HepG2 (cell line): Measurements from ENCODE around the gene PTPN14. TPM values are rescaled to one million over a fixed set of nuclear protein-coding genes. Genes with fewer than 3 reads are reported as not detected.

Experiments used
- ATAC-seq: fragments of 200-7000 bp; cut with Tn5 transposase; 3 replicates; pipeline ENCODE4 v1.9.1; 2020; ENCODE audit warnings: mild to moderate bottlenecking, moderate library complexity
- BruUV-seq: library from RNA; stranded (reverse); fragments of 400-500 nt; replicated peaks from 2 replicates; lab custom pipeline; 2021; lab: Mats Ljungman, UMichigan
- CTCF ChIA-PET: fragments of 300-600 bp; formaldehyde crosslinking; extraction: SDS; loops from one replicate; lab custom pipeline; 2021; ENCODE audit warnings: low total read pairs, inconsistent platforms, low intra/inter-chr PET ratio; lab: Yijun Ruan, JAX
- POLR2A ChIA-PET: fragments of 350-600 bp; sonication (Branson Sonifier 250); formaldehyde crosslinking; loops from one replicate; lab custom pipeline; 2020; ENCODE audit warnings: antibody characterized with exemption, inconsistent platforms; lab: Yijun Ruan, JAX
- DNase-seq: peaks from one replicate; pipeline ENCODE4 v3.0.0-alpha.2; 2015; ENCODE audit warnings: low spot score
- FAIRE-seq: peaks from 3 replicates; lab custom pipeline; 2011; peaks lifted over from hg19 to GRCh38; lab: Jason Lieb, UNC
- H2AFZ ChIP-seq: one replicate; pipeline ENCODE4 v1.6.1; 2011; ENCODE audit warnings: low read length, inconsistent platforms
- H3K27ac ChIP-seq: fragments of 300-600 bp; 3 replicates; pipeline ENCODE4 v1.8.0; 2011; ENCODE audit warnings: mixed run types, mild to moderate bottlenecking, mixed read lengths, low read length, inconsistent platforms; ENCODE audit not compliant: insufficient read depth; ENCODE audit errors: extremely low read length
- H3K27me3 ChIP-seq, 2 experiments: fragments of 200-600 bp in 1 of 2; 2 replicates in 1 of 2; 3 replicates in 1 of 2; pipeline versions ENCODE4 v1.6.0 to v1.8.0; 2011; ENCODE audit warnings: low read length in 2 of 2, mild to moderate bottlenecking in 2 of 2, moderate library complexity in 2 of 2, inconsistent platforms in 1 of 2; ENCODE audit not compliant: insufficient read depth in 2 of 2, control insufficient read depth in 1 of 2
- H3K36me3 ChIP-seq, 2 experiments: fragments of 200-600 bp in 1 of 2; replicated peaks in 1 of 2; 2 replicates in 1 of 2; 3 replicates in 1 of 2; pipeline versions ENCODE4 v1.5.1 to v1.8.0; 2011; ENCODE audit warnings: low read length in 2 of 2, inconsistent platforms in 1 of 2; ENCODE audit not compliant: insufficient read depth in 2 of 2, control insufficient read depth in 1 of 2
- H3K4me1 ChIP-seq: 2 replicates; pipeline ENCODE4 v1.5.1; 2012; ENCODE audit warnings: low read length, inconsistent platforms; ENCODE audit not compliant: insufficient read depth
- H3K4me2 ChIP-seq: 2 replicates; pipeline ENCODE4 v1.6.0; 2011; ENCODE audit warnings: low read depth, low read length, inconsistent platforms
- H3K4me3 ChIP-seq, 3 experiments: fragments of 200-600 bp in 1 of 3; sonication (generic), shearing (Covaris generic) in 1 of 3; replicated peaks in 1 of 3; 2 replicates each; pipeline ENCODE4 v1.5.1; 2011 to 2016; ENCODE audit warnings: low read length in 3 of 3, inconsistent platforms in 2 of 3, low read depth in 2 of 3, mild to moderate bottlenecking in 2 of 3, control low read depth in 1 of 3, mixed read lengths in 1 of 3; ENCODE audit not compliant: insufficient read depth in 1 of 3
- H3K79me2 ChIP-seq: one replicate; pipeline ENCODE4 v1.6.1; 2011; ENCODE audit warnings: low read length, inconsistent platforms; ENCODE audit not compliant: insufficient read depth
- H3K9ac ChIP-seq: 2 replicates; pipeline ENCODE4 v1.6.0; 2011; ENCODE audit warnings: mild to moderate bottlenecking, low read depth, low read length, inconsistent platforms; ENCODE audit not compliant: insufficient read depth
- H3K9me3 ChIP-seq: 2 replicates; pipeline ENCODE4 v1.5.1; 2012; ENCODE audit warnings: mild to moderate bottlenecking, low read length
- H4K20me1 ChIP-seq: 2 replicates; pipeline ENCODE4 v1.6.0; 2011; ENCODE audit warnings: inconsistent platforms, mild to moderate bottlenecking, low read length, moderate library complexity; ENCODE audit not compliant: insufficient read depth
- ATF5 ChIP-seq: sonication (generic); formaldehyde crosslinking; IDR thresholded peaks from 2 replicates; pipeline ENCODE4 v1.4.0; 2020; ENCODE audit warnings: mild to moderate bottlenecking, low read depth, missing genetic modification reagents
- ETV5 ChIP-seq: IDR thresholded peaks from 2 replicates; pipeline ENCODE4 v1.6.1; 2018; ENCODE audit warnings: missing biosample characterization, missing genetic modification reagents, inconsistent platforms, borderline replicate concordance
- MLLT10 ChIP-seq: sonication (generic); formaldehyde crosslinking; IDR thresholded peaks from 2 replicates; pipeline ENCODE4 v1.4.0; 2020; ENCODE audit warnings: missing genetic modification reagents
- PAF1 ChIP-seq: IDR thresholded peaks from 2 replicates; pipeline ENCODE4 v1.6.1; 2016; ENCODE audit warnings: missing genetic modification reagents, missing compliant biosample characterization
- TEAD3 ChIP-seq: optimal IDR thresholded peaks from 2 replicates; pipeline ENCODE3; 2016; ENCODE audit warnings: borderline replicate concordance
- ZBTB14 ChIP-seq: sonication (generic); formaldehyde crosslinking; IDR thresholded peaks from 2 replicates; pipeline ENCODE4 v1.4.0; 2020; ENCODE audit warnings: missing genetic modification reagents
- ZNF143 ChIP-seq: sonication (generic); formaldehyde crosslinking; IDR thresholded peaks from 2 replicates; pipeline ENCODE4 v1.4.0; 2020; ENCODE audit warnings: missing genetic modification reagents
- ZNF274 ChIP-seq: sonication (generic); formaldehyde crosslinking; IDR thresholded peaks from 2 replicates; pipeline ENCODE4 v1.5.1; 2020; ENCODE audit warnings: mild to moderate bottlenecking, missing genetic modification reagents
- ZNF441 ChIP-seq: sonication (generic); formaldehyde crosslinking; IDR thresholded peaks from 2 replicates; pipeline ENCODE4 v1.7.0; 2021; ENCODE audit warnings: missing genetic modification reagents, borderline replicate concordance
- ZNF501 ChIP-seq: sonication (generic); formaldehyde crosslinking; IDR thresholded peaks from 2 replicates; pipeline ENCODE4 v1.5.1; 2020; ENCODE audit warnings: mild to moderate bottlenecking, moderate library complexity, missing genetic modification reagents
- ZNF557 ChIP-seq: sonication (generic); formaldehyde crosslinking; IDR thresholded peaks from 2 replicates; pipeline ENCODE4 v1.4.0; 2020; ENCODE audit warnings: missing genetic modification reagents
- WGBS: methylation state at CpG from one replicate; pipeline ENCODE4 v1.1.6; 2017; ENCODE audit warnings: low lambda C conversion rate; 5-methylcytosine and 5-hydroxymethylcytosine counted together
- in situ Hi-C: cut with HindIII; loops from 2 replicates; pipeline ENCODE4 v1.10.0; 2017; ENCODE audit warnings: low pct_unique_long_range_greater_than_20kb; ENCODE audit not compliant: extremely low pct_ligation_motif_present
- intact Hi-C: fragments of 100-400 bp; cut with micrococcal nuclease; formaldehyde crosslinking; loops from one replicate; pipeline ENCODE4 v1.10.0; 2022; ENCODE audit not compliant: unreplicated experiment
- polyA plus RNA-seq, 8 experiments: library from polyadenylated mRNA; depleted of rRNA in 3 of 8; stranded (reverse) in 7 of 8; unstranded in 1 of 8; fragments of >200 nt; fragmentation: Illumina TruSeq in 4 of 8; extraction: Trizol in 4 of 8; gene quantifications; 2 replicates each; pipeline versions ENCODE4 v1.2.1 to v1.2.3, GENCODE V29; 2011 to 2016; ENCODE audit warnings: low read depth in 4 of 8, missing spikeins in 1 of 8, mixed read lengths in 1 of 8; ENCODE audit not compliant: insufficient read depth in 1 of 8
- total RNA-seq, 5 experiments: library from RNA; depleted of rRNA; stranded (reverse); fragments of >200 nt; fragmentation: Illumina TruSeq; extraction: Trizol; gene quantifications; 2 replicates each; pipeline ENCODE4 v1.2.3, GENCODE V29; 2016; ENCODE audit warnings: low read depth in 1 of 5
- TF ChIP-seq, protein P1 (sequence below): sonication (generic); formaldehyde crosslinking; IDR thresholded peaks from 2 replicates; pipeline ENCODE4 v1.5.0; 2020; ENCODE audit warnings: mild to moderate bottlenecking, missing genetic modification reagents
- TF ChIP-seq, protein P2 (sequence below): sonication (generic); formaldehyde crosslinking; IDR thresholded peaks from 2 replicates; pipeline ENCODE4 v1.4.0; 2020; ENCODE audit warnings: missing genetic modification reagents

PTPN14 gene
- total and polyA plus RNA-seq, 2 of the 13 experiments (the other 11 are each of a cell fraction or from before 2014, with no cell fraction given), result 3.9 to 4.7 TPM

GRCh38 chr1:214557952-214558735, 6.7 kb upstream of the PTPN14 start:
- TF ChIP-seq MLLT10, result no peak
- no peak for TF ChIP-seq ZNF143 (CRISPR knock-in tag)
- no peak for TF ChIP-seq ZBTB14
- no peak for TF ChIP-seq TEAD3 (CRISPR knock-in tag)
- TF ChIP-seq, protein P1, sequence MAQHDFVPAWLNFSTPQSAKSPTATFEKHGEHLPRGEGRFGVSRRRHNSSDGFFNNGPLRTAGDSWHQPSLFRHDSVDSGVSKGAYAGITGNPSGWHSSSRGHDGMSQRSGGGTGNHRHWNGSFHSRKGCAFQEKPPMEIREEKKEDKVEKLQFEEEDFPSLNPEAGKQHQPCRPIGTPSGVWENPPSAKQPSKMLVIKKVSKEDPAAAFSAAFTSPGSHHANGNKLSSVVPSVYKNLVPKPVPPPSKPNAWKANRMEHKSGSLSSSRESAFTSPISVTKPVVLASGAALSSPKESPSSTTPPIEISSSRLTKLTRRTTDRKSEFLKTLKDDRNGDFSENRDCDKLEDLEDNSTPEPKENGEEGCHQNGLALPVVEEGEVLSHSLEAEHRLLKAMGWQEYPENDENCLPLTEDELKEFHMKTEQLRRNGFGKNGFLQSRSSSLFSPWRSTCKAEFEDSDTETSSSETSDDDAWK (CRISPR knock-in tag), result no peak
- TF ChIP-seq, protein P2, sequence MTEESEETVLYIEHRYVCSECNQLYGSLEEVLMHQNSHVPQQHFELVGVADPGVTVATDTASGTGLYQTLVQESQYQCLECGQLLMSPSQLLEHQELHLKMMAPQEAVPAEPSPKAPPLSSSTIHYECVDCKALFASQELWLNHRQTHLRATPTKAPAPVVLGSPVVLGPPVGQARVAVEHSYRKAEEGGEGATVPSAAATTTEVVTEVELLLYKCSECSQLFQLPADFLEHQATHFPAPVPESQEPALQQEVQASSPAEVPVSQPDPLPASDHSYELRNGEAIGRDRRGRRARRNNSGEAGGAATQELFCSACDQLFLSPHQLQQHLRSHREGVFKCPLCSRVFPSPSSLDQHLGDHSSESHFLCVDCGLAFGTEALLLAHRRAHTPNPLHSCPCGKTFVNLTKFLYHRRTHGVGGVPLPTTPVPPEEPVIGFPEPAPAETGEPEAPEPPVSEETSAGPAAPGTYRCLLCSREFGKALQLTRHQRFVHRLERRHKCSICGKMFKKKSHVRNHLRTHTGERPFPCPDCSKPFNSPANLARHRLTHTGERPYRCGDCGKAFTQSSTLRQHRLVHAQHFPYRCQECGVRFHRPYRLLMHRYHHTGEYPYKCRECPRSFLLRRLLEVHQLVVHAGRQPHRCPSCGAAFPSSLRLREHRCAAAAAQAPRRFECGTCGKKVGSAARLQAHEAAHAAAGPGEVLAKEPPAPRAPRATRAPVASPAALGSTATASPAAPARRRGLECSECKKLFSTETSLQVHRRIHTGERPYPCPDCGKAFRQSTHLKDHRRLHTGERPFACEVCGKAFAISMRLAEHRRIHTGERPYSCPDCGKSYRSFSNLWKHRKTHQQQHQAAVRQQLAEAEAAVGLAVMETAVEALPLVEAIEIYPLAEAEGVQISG (CRISPR knock-in tag), result no peak
- no peak for TF ChIP-seq ZNF501 (CRISPR knock-in tag)
- no peak for TF ChIP-seq ETV5 (CRISPR knock-in tag)
- no peak for TF ChIP-seq ATF5 (CRISPR knock-in tag)
- TF ChIP-seq ZNF274, result no peak
- TF ChIP-seq PAF1 (CRISPR knock-in tag), result no peak
- TF ChIP-seq ZNF557, result no peak
- TF ChIP-seq ZNF441 (CRISPR knock-in tag), result no peak
- TF ChIP-seq, all 625 proteins: peak for 0
- no peak overlapping the region for H3K4me2 ChIP-seq

More at GRCh38 chr1:214557952-214558735, 6.7 kb upstream of the PTPN14 start:
- DNase-seq, result no peak
- Histone ChIP-seq H3K4me3 (no peak overlapping the region), H3K79me2 (no peaks in the 10 kb centered on the region), H2AFZ (no peak overlapping the region), H3K9ac (no peak overlapping the region), H3K27ac (no peak overlapping the region), H4K20me1 (no peaks in the 10 kb centered on the region), H3K36me3 (no peaks in the 10 kb centered on the region), H3K4me1 (peaks cover 20% of the 10 kb centered on the region), H3K27me3 (peaks cover 0 to 3% of the 10 kb centered on the region in 2 experiments; a peak in 1 of 5 replicates), H3K9me3 (no peaks in the 10 kb centered on the region)
- intact Hi-C loops, result no loop called here
- no TSS peak for BruUV-seq
- 40% methylated on average over 8 of the region's 8 CpGs for WGBS
- no peak for FAIRE-seq
- POLR2A ChIA-PET, result no interaction called here
- CTCF ChIA-PET, result no interaction called here
- ATAC-seq, result no peak; the same call in 2 of the 3 replicates
- in situ Hi-C loops, result no loop called here
